H1 (cell line): ENCODE data around the gene SLC5A12. TPM values are rescaled to one million over a fixed set of nuclear protein-coding genes. Genes with fewer than 3 reads are reported as not detected.

ENCODE experiments used
- CTCF ChIA-PET: fragments of 300-600 bp; sonication (Branson Sonifier 250); formaldehyde crosslinking; loops from one replicate; lab custom pipeline; 2021; ENCODE audit not compliant: partially characterized antibody; lab: Charles Lee
- POLR2A ChIA-PET: fragments of 300-600 bp; sonication (Branson Sonifier 250); formaldehyde crosslinking; loops from one replicate; lab custom pipeline; 2021; ENCODE audit warnings: inconsistent platforms; ENCODE audit not compliant: partially characterized antibody; lab: Charles Lee
- DNase-seq, 2 experiments: peaks; one replicate each; pipeline versions ENCODE4 v3.0.0 to v3.0.0-alpha.2; 2010 to 2022; ENCODE audit warnings: low spot score in 2 of 2, low read depth in 1 of 2, mixed read lengths in 1 of 2
- FAIRE-seq: peaks from 2 replicates; lab custom pipeline; 2011; peaks lifted over from hg19 to GRCh38; lab: Jason Lieb, UNC
- H2AFZ ChIP-seq: 2 replicates; pipeline ENCODE4 v1.8.1; 2012; ENCODE audit warnings: low read length, inconsistent platforms
- H2AK5ac ChIP-seq: 2 replicates; pipeline ENCODE4 v1.6.1; 2013; ENCODE audit warnings: low read depth, low read length
- H2BK120ac ChIP-seq: replicated peaks from 2 replicates; pipeline ENCODE3; 2013; ENCODE audit warnings: low read depth, low read length, inconsistent platforms
- H2BK12ac ChIP-seq: 2 replicates; pipeline ENCODE4 v1.6.1; 2013; ENCODE audit warnings: low read depth, low read length
- H2BK15ac ChIP-seq: 2 replicates; pipeline ENCODE4 v1.6.1; 2013; ENCODE audit warnings: low read length
- H2BK20ac ChIP-seq: 2 replicates; pipeline ENCODE4 v1.6.1; 2013; ENCODE audit warnings: low read length
- H2BK5ac ChIP-seq: 2 replicates; pipeline ENCODE4 v1.6.1; 2013; ENCODE audit warnings: low read depth, low read length
- H3K14ac ChIP-seq: 2 replicates; pipeline ENCODE4 v1.6.1; 2013; ENCODE audit warnings: inconsistent platforms; ENCODE audit not compliant: insufficient read length
- H3K18ac ChIP-seq: 2 replicates; pipeline ENCODE4 v1.6.1; 2013; ENCODE audit warnings: low read length; ENCODE audit errors: extremely low read depth
- H3K23ac ChIP-seq: 2 replicates; pipeline ENCODE4 v1.6.1; 2013; ENCODE audit warnings: inconsistent platforms; ENCODE audit not compliant: insufficient read length
- H3K23me2 ChIP-seq: 2 replicates; pipeline ENCODE4 v1.6.1; 2013; ENCODE audit warnings: low read depth, low read length
- H3K27ac ChIP-seq: 2 replicates; pipeline ENCODE4 v1.6.1; 2011; ENCODE audit warnings: low read depth, low read length, inconsistent platforms
- H3K27me3 ChIP-seq, 4 experiments: replicated peaks in 1 of 4; 1 replicate in 1 of 4; 2 replicates in 3 of 4; pipeline versions ENCODE4 v1.6.1 to v1.8.1; 2011 to 2013; ENCODE audit warnings: low read length in 3 of 4, mild to moderate bottlenecking in 3 of 4, inconsistent platforms in 2 of 4, mixed read lengths in 2 of 4, moderate library complexity in 1 of 4; ENCODE audit not compliant: control insufficient read depth in 3 of 4, insufficient read depth in 3 of 4; ENCODE audit errors: extremely low read depth in 1 of 4
- H3K36me3 ChIP-seq, 4 experiments: 2 replicates each; pipeline versions ENCODE4 v1.6.1 to v1.8.1; 2011 to 2013; ENCODE audit warnings: mild to moderate bottlenecking in 4 of 4, low read length in 3 of 4, moderate library complexity in 2 of 4, control low read depth in 1 of 4, inconsistent platforms in 1 of 4; ENCODE audit not compliant: insufficient read depth in 4 of 4, control insufficient read depth in 2 of 4
- H3K4ac ChIP-seq: replicated peaks from 2 replicates; pipeline ENCODE3; 2013; ENCODE audit warnings: low read length, low read depth, mixed read lengths, inconsistent platforms; ENCODE audit not compliant: insufficient read length
- H3K4me1 ChIP-seq, 4 experiments: replicated peaks in 1 of 4; 1 replicate in 1 of 4; 2 replicates in 3 of 4; pipeline versions ENCODE4 v1.6.1 to v1.8.1; 2011 to 2013; ENCODE audit warnings: low read length in 3 of 4, inconsistent platforms in 2 of 4, mixed read lengths in 1 of 4; ENCODE audit not compliant: insufficient read depth in 4 of 4, control insufficient read depth in 3 of 4
- H3K4me2 ChIP-seq, 2 experiments: 2 replicates each; pipeline versions ENCODE4 v1.6.1 to v1.8.1; 2011 to 2013; ENCODE audit warnings: low read depth in 2 of 2, low read length in 2 of 2, control low read depth in 1 of 2, inconsistent platforms in 1 of 2, mild to moderate bottlenecking in 1 of 2; ENCODE audit not compliant: insufficient read depth in 1 of 2
- H3K4me3 ChIP-seq, 4 experiments: fragments of 200-600, 300-600 bp in 1 of 4; sonication (generic), shearing (Covaris generic), sonication (Bioruptor Twin) in 1 of 4; 2 replicates each; pipeline versions ENCODE4 v1.5.1 to v1.8.1; 2011 to 2016; ENCODE audit warnings: low read length in 4 of 4, low read depth in 3 of 4, control low read depth in 2 of 4, inconsistent platforms in 2 of 4, mild to moderate bottlenecking in 2 of 4, mixed read lengths in 1 of 4, moderate library complexity in 1 of 4; ENCODE audit not compliant: insufficient read depth in 2 of 4; ENCODE audit errors: extremely low read depth in 1 of 4
- H3K56ac ChIP-seq: replicated peaks from 2 replicates; pipeline ENCODE3; 2013; ENCODE audit warnings: low read depth, mild to moderate bottlenecking, mixed read lengths, low read length, inconsistent platforms; ENCODE audit not compliant: insufficient read length
- H3K79me1 ChIP-seq: 2 replicates; pipeline ENCODE4 v1.6.1; 2013; ENCODE audit warnings: low read depth, low read length, control low read depth
- H3K79me2 ChIP-seq, 2 experiments: 2 replicates each; pipeline versions ENCODE4 v1.6.1 to v1.8.1; 2012 to 2013; ENCODE audit warnings: low read length in 2 of 2, mild to moderate bottlenecking in 2 of 2, inconsistent platforms in 1 of 2; ENCODE audit not compliant: insufficient read depth in 2 of 2, control insufficient read depth in 1 of 2
- H3K9ac ChIP-seq, 4 experiments: replicated peaks in 1 of 4; 1 replicate in 1 of 4; 2 replicates in 3 of 4; pipeline versions ENCODE4 v1.6.1 to v1.8.1; 2011 to 2013; ENCODE audit warnings: low read depth in 3 of 4, low read length in 3 of 4, control low read depth in 2 of 4, mild to moderate bottlenecking in 2 of 4, moderate library complexity in 2 of 4, inconsistent platforms in 1 of 4; ENCODE audit errors: extremely low read depth in 1 of 4
- H3K9me3 ChIP-seq, 2 experiments: 2 replicates each; pipeline versions ENCODE4 v1.6.1 to v1.8.1; 2012 to 2013; ENCODE audit warnings: mild to moderate bottlenecking in 2 of 2, moderate library complexity in 2 of 2, control low read depth in 1 of 2, inconsistent platforms in 1 of 2, low read depth in 1 of 2, low read length in 1 of 2, mixed read lengths in 1 of 2; ENCODE audit not compliant: insufficient read depth in 2 of 2
- H4K20me1 ChIP-seq, 2 experiments: replicated peaks in 1 of 2; 2 replicates each; pipeline versions ENCODE3 to v1.8.1; 2011 to 2013; ENCODE audit warnings: inconsistent platforms in 2 of 2, low read length in 2 of 2, mild to moderate bottlenecking in 1 of 2; ENCODE audit not compliant: insufficient read depth in 2 of 2, control insufficient read depth in 1 of 2
- H4K5ac ChIP-seq: 2 replicates; pipeline ENCODE4 v1.6.1; 2013; ENCODE audit warnings: low read length, low read depth, mixed read lengths, inconsistent platforms; ENCODE audit not compliant: insufficient read length
- H4K8ac ChIP-seq: 2 replicates; pipeline ENCODE4 v1.8.0; 2013; ENCODE audit warnings: mild to moderate bottlenecking, moderate library complexity, low read length, inconsistent platforms; ENCODE audit not compliant: insufficient read depth; ENCODE audit errors: extremely low read depth
- H4K91ac ChIP-seq: replicated peaks from 2 replicates; pipeline ENCODE3; 2013; ENCODE audit warnings: low read length, mixed read lengths, inconsistent platforms; ENCODE audit not compliant: insufficient read length
- BACH1 ChIP-seq: IDR thresholded peaks from 2 replicates; pipeline ENCODE4 v1.6.1; 2012; ENCODE audit warnings: low read length, improper control_type of control experiment
- BCL11A ChIP-seq, 2 experiments: IDR thresholded peaks; one replicate each; pipeline ENCODE4 v1.6.1; 2011; ENCODE audit warnings: low read depth in 2 of 2, low read length in 2 of 2, mild to moderate bottlenecking in 2 of 2
- BRCA1 ChIP-seq: IDR thresholded peaks from 2 replicates; pipeline ENCODE4 v1.6.1; 2012; ENCODE audit warnings: low read depth, low read length, improper control_type of control experiment
- CHD1 ChIP-seq: IDR thresholded peaks from 2 replicates; pipeline ENCODE4 v1.6.1; 2012; ENCODE audit warnings: low read depth, low read length, improper control_type of control experiment
- CTBP2 ChIP-seq: IDR thresholded peaks from 2 replicates; pipeline ENCODE4 v1.7.0; 2011; ENCODE audit warnings: borderline replicate concordance, mild to moderate bottlenecking, moderate library complexity, mixed read lengths, low read length; ENCODE audit not compliant: insufficient read depth, insufficient read length
- KDM1A ChIP-seq: fragments of 200-600, 300-600 bp; sonication (generic); IDR thresholded peaks from 2 replicates; pipeline ENCODE4 v1.7.1; 2016; ENCODE audit warnings: mild to moderate bottlenecking, low read length, borderline replicate concordance
- PHF8 ChIP-seq: fragments of 200-600 bp; sonication (generic); conservative IDR thresholded peaks from 2 replicates; pipeline ENCODE4 v1.7.1; 2012; ENCODE audit warnings: low read depth, mild to moderate bottlenecking, inconsistent platforms, low read length, moderate library complexity
- TBP ChIP-seq: IDR thresholded peaks from 2 replicates; pipeline ENCODE4 v1.6.1; 2011; ENCODE audit warnings: low read depth, low read length, improper control_type of control experiment
- WGBS, 2 experiments: shearing (Covaris generic) in 1 of 2; methylation state at CpG; one replicate each; pipeline versions ENCODE4 v1.1.6 to v1.1.7; 2013 to 2015; ENCODE audit warnings: low lambda C conversion rate in 2 of 2, mixed read lengths in 2 of 2, inconsistent platforms in 1 of 2, low coverage in 1 of 2, missing lambda C conversion rate in 1 of 2; ENCODE audit not compliant: insufficient replicate concordance in 2 of 2, insufficient coverage in 1 of 2, insufficient read length in 1 of 2; ENCODE audit errors: extremely low coverage in 1 of 2, missing lambda C conversion rate in 1 of 2; 5-methylcytosine and 5-hydroxymethylcytosine counted together
- polyA plus RNA-seq, 7 experiments: library from polyadenylated mRNA; depleted of rRNA in 3 of 7; stranded (reverse) in 5 of 7; unstranded in 2 of 7; fragments of >200 nt in 5 of 7; fragments of 200-250 nt in 2 of 7; gene quantifications; 1 replicate in 5 of 7; 2 replicates in 1 of 7; 4 replicates in 1 of 7; pipeline versions ENCODE4 v1.2.1 to v1.2.3, GENCODE V29; 2011 to 2013; ENCODE audit warnings: missing spikeins in 2 of 7, mixed read lengths in 2 of 7
- total RNA-seq: library from RNA; stranded (reverse); fragmentation: NEBNext Ultra II Directional; extraction: Animal tissue kit (Norgen Biotek cat#: 25700); gene quantifications from 2 replicates; pipeline ENCODE4 v1.2.1, GENCODE V29; 2021
- TF ChIP-seq, protein P1 (sequence below): IDR thresholded peaks from 2 replicates; pipeline ENCODE4 v1.6.1; 2012; ENCODE audit warnings: low read length, inconsistent platforms
- TF ChIP-seq, protein P2 (sequence below): IDR thresholded peaks from 2 replicates; pipeline ENCODE4 v1.6.1; 2011; ENCODE audit warnings: low read length, improper control_type of control experiment
- TF ChIP-seq, protein P3 (sequence below): IDR thresholded peaks from 2 replicates; pipeline ENCODE4 v1.6.1; 2012; ENCODE audit warnings: inconsistent platforms

Gene SLC5A12
- total and polyA plus RNA-seq, 2 of the 8 experiments (the other 6 are each of a cell fraction or from before 2014, with no cell fraction given): 1.3 to 1.4 TPM

DNA sequence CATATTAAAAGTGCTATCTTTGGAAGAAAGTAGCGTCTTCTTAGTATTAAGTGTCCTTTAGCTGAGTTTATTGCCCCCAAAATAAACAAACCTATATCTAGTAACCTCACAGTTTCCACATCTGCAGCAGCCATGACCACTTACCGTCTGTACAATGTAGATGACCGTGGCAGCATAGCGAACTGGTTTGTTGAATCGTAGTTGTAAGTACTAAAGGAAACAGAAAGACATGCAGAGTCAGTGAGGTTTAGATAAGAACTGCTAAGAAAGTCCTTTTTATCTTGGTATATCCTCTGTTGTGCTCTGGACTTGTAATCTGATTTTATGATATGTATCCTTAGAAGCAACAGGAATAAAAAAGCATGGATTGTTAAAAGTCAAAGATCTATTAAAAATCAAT is 9.4 kb downstream of the SLC5A12 start:
- WGBS, 2 experiments: 79% methylated on average over 5 of the region's 5 CpGs; no CpG with 5 or more reads in 1 of the 2 experiments
- Histone ChIP-seq H4K91ac (no peak overlapping the region), H3K56ac (no peak overlapping the region), H3K79me1 (no peaks in the 10 kb centered on the region), H3K4me2 (no peak overlapping the region), H2BK12ac (no peak overlapping the region), H3K36me3 (no peaks in the 10 kb centered on the region), H3K27ac (no peak overlapping the region), H2AFZ (no peak overlapping the region), H2BK15ac (no peak overlapping the region), H2BK20ac (no peak overlapping the region), H2BK120ac (no peak overlapping the region), H3K18ac (no peak overlapping the region), H4K5ac (no peak overlapping the region), H2AK5ac (no peak overlapping the region), H3K79me2 (no peaks in the 10 kb centered on the region), H3K14ac (no peak overlapping the region), H3K23me2 (no peaks in the 10 kb centered on the region), H3K9me3 (no peaks in the 10 kb centered on the region), H4K8ac (no peak overlapping the region), H3K4ac (no peak overlapping the region), H2BK5ac (no peak overlapping the region), H3K23ac (no peak overlapping the region), H3K4me3 (no peak overlapping the region), H3K27me3 (no peaks in the 10 kb centered on the region), H3K9ac (no peak overlapping the region), H3K4me1 (no peaks in the 10 kb centered on the region), H4K20me1 (no peaks in the 10 kb centered on the region)
- CTCF ChIA-PET: no interaction called here
- FAIRE-seq (no peak), DNase-seq (no peak)
- POLR2A ChIA-PET: no interaction called here
- no peak for TF ChIP-seq BACH1
- TF ChIP-seq, protein P1, sequence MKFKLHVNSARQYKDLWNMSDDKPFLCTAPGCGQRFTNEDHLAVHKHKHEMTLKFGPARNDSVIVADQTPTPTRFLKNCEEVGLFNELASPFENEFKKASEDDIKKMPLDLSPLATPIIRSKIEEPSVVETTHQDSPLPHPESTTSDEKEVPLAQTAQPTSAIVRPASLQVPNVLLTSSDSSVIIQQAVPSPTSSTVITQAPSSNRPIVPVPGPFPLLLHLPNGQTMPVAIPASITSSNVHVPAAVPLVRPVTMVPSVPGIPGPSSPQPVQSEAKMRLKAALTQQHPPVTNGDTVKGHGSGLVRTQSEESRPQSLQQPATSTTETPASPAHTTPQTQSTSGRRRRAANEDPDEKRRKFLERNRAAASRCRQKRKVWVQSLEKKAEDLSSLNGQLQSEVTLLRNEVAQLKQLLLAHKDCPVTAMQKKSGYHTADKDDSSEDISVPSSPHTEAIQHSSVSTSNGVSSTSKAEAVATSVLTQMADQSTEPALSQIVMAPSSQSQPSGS: no peak
- TF ChIP-seq PHF8: no peak
- no peak for TF ChIP-seq CTBP2
- TF ChIP-seq, protein P2, sequence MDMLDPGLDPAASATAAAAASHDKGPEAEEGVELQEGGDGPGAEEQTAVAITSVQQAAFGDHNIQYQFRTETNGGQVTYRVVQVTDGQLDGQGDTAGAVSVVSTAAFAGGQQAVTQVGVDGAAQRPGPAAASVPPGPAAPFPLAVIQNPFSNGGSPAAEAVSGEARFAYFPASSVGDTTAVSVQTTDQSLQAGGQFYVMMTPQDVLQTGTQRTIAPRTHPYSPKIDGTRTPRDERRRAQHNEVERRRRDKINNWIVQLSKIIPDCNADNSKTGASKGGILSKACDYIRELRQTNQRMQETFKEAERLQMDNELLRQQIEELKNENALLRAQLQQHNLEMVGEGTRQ: no peak
- no peak for TF ChIP-seq CHD1
- TF ChIP-seq KDM1A: no peak
- TF ChIP-seq TBP: no peak
- no peak for TF ChIP-seq BRCA1
- TF ChIP-seq, protein P3, sequence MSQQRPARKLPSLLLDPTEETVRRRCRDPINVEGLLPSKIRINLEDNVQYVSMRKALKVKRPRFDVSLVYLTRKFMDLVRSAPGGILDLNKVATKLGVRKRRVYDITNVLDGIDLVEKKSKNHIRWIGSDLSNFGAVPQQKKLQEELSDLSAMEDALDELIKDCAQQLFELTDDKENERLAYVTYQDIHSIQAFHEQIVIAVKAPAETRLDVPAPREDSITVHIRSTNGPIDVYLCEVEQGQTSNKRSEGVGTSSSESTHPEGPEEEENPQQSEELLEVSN: no peak
- no peak for TF ChIP-seq BCL11A (IDR thresholded peaks at IDR 0.05; ENCODE audit: low read depth in 2 of 2, low read length in 2 of 2)
